H1 (cell line): ENCODE results near the gene TGM1. TPM values are rescaled to one million over a fixed set of nuclear protein-coding genes. Genes with fewer than 3 reads are reported as not detected.

Experiments used
- CTCF ChIA-PET: fragments of 300-600 bp; sonication (Branson Sonifier 250); formaldehyde crosslinking; loops from one replicate; lab custom pipeline; 2021; ENCODE audit not compliant: partially characterized antibody; lab: Charles Lee
- POLR2A ChIA-PET: fragments of 300-600 bp; sonication (Branson Sonifier 250); formaldehyde crosslinking; loops from one replicate; lab custom pipeline; 2021; ENCODE audit warnings: inconsistent platforms; ENCODE audit not compliant: partially characterized antibody; lab: Charles Lee
- DNase-seq, 2 experiments: peaks; one replicate each; pipeline versions ENCODE4 v3.0.0 to v3.0.0-alpha.2; 2010 to 2022; ENCODE audit warnings: low spot score in 2 of 2, low read depth in 1 of 2, mixed read lengths in 1 of 2
- FAIRE-seq: peaks from 2 replicates; lab custom pipeline; 2011; peaks lifted over from hg19 to GRCh38; lab: Jason Lieb, UNC
- H2AFZ ChIP-seq: 2 replicates; pipeline ENCODE4 v1.8.1; 2012; ENCODE audit warnings: low read length, inconsistent platforms
- H2AK5ac ChIP-seq: 2 replicates; pipeline ENCODE4 v1.6.1; 2013; ENCODE audit warnings: low read depth, low read length
- H2BK120ac ChIP-seq: replicated peaks from 2 replicates; pipeline ENCODE3; 2013; ENCODE audit warnings: low read depth, low read length, inconsistent platforms
- H2BK12ac ChIP-seq: 2 replicates; pipeline ENCODE4 v1.6.1; 2013; ENCODE audit warnings: low read depth, low read length
- H2BK15ac ChIP-seq: 2 replicates; pipeline ENCODE4 v1.6.1; 2013; ENCODE audit warnings: low read length
- H2BK20ac ChIP-seq: 2 replicates; pipeline ENCODE4 v1.6.1; 2013; ENCODE audit warnings: low read length
- H2BK5ac ChIP-seq: 2 replicates; pipeline ENCODE4 v1.6.1; 2013; ENCODE audit warnings: low read depth, low read length
- H3K14ac ChIP-seq: 2 replicates; pipeline ENCODE4 v1.6.1; 2013; ENCODE audit warnings: inconsistent platforms; ENCODE audit not compliant: insufficient read length
- H3K18ac ChIP-seq: 2 replicates; pipeline ENCODE4 v1.6.1; 2013; ENCODE audit warnings: low read length; ENCODE audit errors: extremely low read depth
- H3K23ac ChIP-seq: 2 replicates; pipeline ENCODE4 v1.6.1; 2013; ENCODE audit warnings: inconsistent platforms; ENCODE audit not compliant: insufficient read length
- H3K23me2 ChIP-seq: 2 replicates; pipeline ENCODE4 v1.6.1; 2013; ENCODE audit warnings: low read depth, low read length
- H3K27ac ChIP-seq: 2 replicates; pipeline ENCODE4 v1.6.1; 2011; ENCODE audit warnings: low read depth, low read length, inconsistent platforms
- H3K27me3 ChIP-seq, 4 experiments: replicated peaks in 1 of 4; 1 replicate in 1 of 4; 2 replicates in 3 of 4; pipeline versions ENCODE4 v1.6.1 to v1.8.1; 2011 to 2013; ENCODE audit warnings: low read length in 3 of 4, mild to moderate bottlenecking in 3 of 4, inconsistent platforms in 2 of 4, mixed read lengths in 2 of 4, moderate library complexity in 1 of 4; ENCODE audit not compliant: control insufficient read depth in 3 of 4, insufficient read depth in 3 of 4; ENCODE audit errors: extremely low read depth in 1 of 4
- H3K36me3 ChIP-seq, 4 experiments: 2 replicates each; pipeline versions ENCODE4 v1.6.1 to v1.8.1; 2011 to 2013; ENCODE audit warnings: mild to moderate bottlenecking in 4 of 4, low read length in 3 of 4, moderate library complexity in 2 of 4, control low read depth in 1 of 4, inconsistent platforms in 1 of 4; ENCODE audit not compliant: insufficient read depth in 4 of 4, control insufficient read depth in 2 of 4
- H3K4ac ChIP-seq: replicated peaks from 2 replicates; pipeline ENCODE3; 2013; ENCODE audit warnings: low read length, low read depth, mixed read lengths, inconsistent platforms; ENCODE audit not compliant: insufficient read length
- H3K4me1 ChIP-seq, 4 experiments: replicated peaks in 1 of 4; 1 replicate in 1 of 4; 2 replicates in 3 of 4; pipeline versions ENCODE4 v1.6.1 to v1.8.1; 2011 to 2013; ENCODE audit warnings: low read length in 3 of 4, inconsistent platforms in 2 of 4, mixed read lengths in 1 of 4; ENCODE audit not compliant: insufficient read depth in 4 of 4, control insufficient read depth in 3 of 4
- H3K4me2 ChIP-seq, 2 experiments: 2 replicates each; pipeline versions ENCODE4 v1.6.1 to v1.8.1; 2011 to 2013; ENCODE audit warnings: low read depth in 2 of 2, low read length in 2 of 2, control low read depth in 1 of 2, inconsistent platforms in 1 of 2, mild to moderate bottlenecking in 1 of 2; ENCODE audit not compliant: insufficient read depth in 1 of 2
- H3K4me3 ChIP-seq, 4 experiments: fragments of 200-600, 300-600 bp in 1 of 4; sonication (generic), shearing (Covaris generic), sonication (Bioruptor Twin) in 1 of 4; 2 replicates each; pipeline versions ENCODE4 v1.5.1 to v1.8.1; 2011 to 2016; ENCODE audit warnings: low read length in 4 of 4, low read depth in 3 of 4, control low read depth in 2 of 4, inconsistent platforms in 2 of 4, mild to moderate bottlenecking in 2 of 4, mixed read lengths in 1 of 4, moderate library complexity in 1 of 4; ENCODE audit not compliant: insufficient read depth in 2 of 4; ENCODE audit errors: extremely low read depth in 1 of 4
- H3K56ac ChIP-seq: replicated peaks from 2 replicates; pipeline ENCODE3; 2013; ENCODE audit warnings: low read depth, mild to moderate bottlenecking, mixed read lengths, low read length, inconsistent platforms; ENCODE audit not compliant: insufficient read length
- H3K79me1 ChIP-seq: 2 replicates; pipeline ENCODE4 v1.6.1; 2013; ENCODE audit warnings: low read depth, low read length, control low read depth
- H3K79me2 ChIP-seq, 2 experiments: 2 replicates each; pipeline versions ENCODE4 v1.6.1 to v1.8.1; 2012 to 2013; ENCODE audit warnings: low read length in 2 of 2, mild to moderate bottlenecking in 2 of 2, inconsistent platforms in 1 of 2; ENCODE audit not compliant: insufficient read depth in 2 of 2, control insufficient read depth in 1 of 2
- H3K9ac ChIP-seq, 4 experiments: replicated peaks in 1 of 4; 1 replicate in 1 of 4; 2 replicates in 3 of 4; pipeline versions ENCODE4 v1.6.1 to v1.8.1; 2011 to 2013; ENCODE audit warnings: low read depth in 3 of 4, low read length in 3 of 4, control low read depth in 2 of 4, mild to moderate bottlenecking in 2 of 4, moderate library complexity in 2 of 4, inconsistent platforms in 1 of 4; ENCODE audit errors: extremely low read depth in 1 of 4
- H3K9me3 ChIP-seq, 2 experiments: 2 replicates each; pipeline versions ENCODE4 v1.6.1 to v1.8.1; 2012 to 2013; ENCODE audit warnings: mild to moderate bottlenecking in 2 of 2, moderate library complexity in 2 of 2, control low read depth in 1 of 2, inconsistent platforms in 1 of 2, low read depth in 1 of 2, low read length in 1 of 2, mixed read lengths in 1 of 2; ENCODE audit not compliant: insufficient read depth in 2 of 2
- H4K20me1 ChIP-seq, 2 experiments: replicated peaks in 1 of 2; 2 replicates each; pipeline versions ENCODE3 to v1.8.1; 2011 to 2013; ENCODE audit warnings: inconsistent platforms in 2 of 2, low read length in 2 of 2, mild to moderate bottlenecking in 1 of 2; ENCODE audit not compliant: insufficient read depth in 2 of 2, control insufficient read depth in 1 of 2
- H4K5ac ChIP-seq: 2 replicates; pipeline ENCODE4 v1.6.1; 2013; ENCODE audit warnings: low read length, low read depth, mixed read lengths, inconsistent platforms; ENCODE audit not compliant: insufficient read length
- H4K8ac ChIP-seq: 2 replicates; pipeline ENCODE4 v1.8.0; 2013; ENCODE audit warnings: mild to moderate bottlenecking, moderate library complexity, low read length, inconsistent platforms; ENCODE audit not compliant: insufficient read depth; ENCODE audit errors: extremely low read depth
- H4K91ac ChIP-seq: replicated peaks from 2 replicates; pipeline ENCODE3; 2013; ENCODE audit warnings: low read length, mixed read lengths, inconsistent platforms; ENCODE audit not compliant: insufficient read length
- ASH2L ChIP-seq: fragments of 200-600, 300-600 bp; sonication (generic); IDR thresholded peaks from one replicate; pipeline ENCODE4 v1.7.1; 2017; ENCODE audit warnings: low read length
- BRCA1 ChIP-seq: IDR thresholded peaks from 2 replicates; pipeline ENCODE4 v1.6.1; 2012; ENCODE audit warnings: low read depth, low read length, improper control_type of control experiment
- E2F6 ChIP-seq: IDR thresholded peaks from 2 replicates; pipeline ENCODE4 v1.6.1; 2012; ENCODE audit warnings: inconsistent platforms
- PHF8 ChIP-seq: fragments of 200-600 bp; sonication (generic); conservative IDR thresholded peaks from 2 replicates; pipeline ENCODE4 v1.7.1; 2012; ENCODE audit warnings: low read depth, mild to moderate bottlenecking, inconsistent platforms, low read length, moderate library complexity
- RFX5 ChIP-seq: IDR thresholded peaks from 2 replicates; pipeline ENCODE4 v1.6.1; 2011; ENCODE audit warnings: low read depth, low read length, improper control_type of control experiment, borderline replicate concordance
- SIN3A ChIP-seq, 2 experiments: IDR thresholded peaks in 1 of 2; conservative IDR thresholded peaks in 1 of 2; 2 replicates each; pipeline ENCODE4 v1.6.1; 2011 to 2012; ENCODE audit warnings: low read length in 2 of 2, improper control_type of control experiment in 1 of 2, low read depth in 1 of 2, mild to moderate bottlenecking in 1 of 2
- SIRT6 ChIP-seq: IDR thresholded peaks from one replicate; pipeline ENCODE4 v1.7.1; 2012; ENCODE audit warnings: low read length, inconsistent platforms
- TAF7 ChIP-seq: optimal IDR thresholded peaks from 2 replicates; pipeline ENCODE3; 2011; ENCODE audit warnings: low read depth, mild to moderate bottlenecking, inconsistent platforms, low read length, moderate library complexity, borderline replicate concordance
- WGBS, 2 experiments: shearing (Covaris generic) in 1 of 2; methylation state at CpG; one replicate each; pipeline versions ENCODE4 v1.1.6 to v1.1.7; 2013 to 2015; ENCODE audit warnings: low lambda C conversion rate in 2 of 2, mixed read lengths in 2 of 2, inconsistent platforms in 1 of 2, low coverage in 1 of 2, missing lambda C conversion rate in 1 of 2; ENCODE audit not compliant: insufficient replicate concordance in 2 of 2, insufficient coverage in 1 of 2, insufficient read length in 1 of 2; ENCODE audit errors: extremely low coverage in 1 of 2, missing lambda C conversion rate in 1 of 2; 5-methylcytosine and 5-hydroxymethylcytosine counted together
- polyA plus RNA-seq, 7 experiments: library from polyadenylated mRNA; depleted of rRNA in 3 of 7; stranded (reverse) in 5 of 7; unstranded in 2 of 7; fragments of >200 nt in 5 of 7; fragments of 200-250 nt in 2 of 7; gene quantifications; 1 replicate in 5 of 7; 2 replicates in 1 of 7; 4 replicates in 1 of 7; pipeline versions ENCODE4 v1.2.1 to v1.2.3, GENCODE V29; 2011 to 2013; ENCODE audit warnings: missing spikeins in 2 of 7, mixed read lengths in 2 of 7
- total RNA-seq: library from RNA; stranded (reverse); fragmentation: NEBNext Ultra II Directional; extraction: Animal tissue kit (Norgen Biotek cat#: 25700); gene quantifications from 2 replicates; pipeline ENCODE4 v1.2.1, GENCODE V29; 2021
- TF ChIP-seq, protein P1 (sequence below): IDR thresholded peaks from 2 replicates; pipeline ENCODE4 v1.6.1; 2011; ENCODE audit warnings: low read length, improper control_type of control experiment
- TF ChIP-seq, protein P2 (sequence below): IDR thresholded peaks from 2 replicates; pipeline ENCODE4 v1.6.1; 2011; ENCODE audit warnings: low read depth, mild to moderate bottlenecking, low read length; ENCODE audit not compliant: insufficient read depth

The TGM1 gene
- total and polyA plus RNA-seq, 2 of the 8 experiments (the other 6 are each of a cell fraction or from before 2014, with no cell fraction given) = 1.8 to 2.2 TPM

GRCh38 chr14:24256960-24257359 is 6.0 kb downstream of the TGM1 start:
- H2BK20ac ChIP-seq = no peak overlapping the region
- no peak overlapping the region for H3K4me3 ChIP-seq
- no peak overlapping the region for H4K5ac ChIP-seq
- H2BK12ac ChIP-seq = no peak overlapping the region
- 86% methylated on average over 4 of the region's 4 CpGs; no CpG with 5 or more reads in 1 of the 2 experiments for WGBS, 2 experiments
- H4K8ac ChIP-seq = no peak overlapping the region
- H3K79me2 ChIP-seq = no peaks in the 10 kb centered on the region
- no peak overlapping the region for H3K23ac ChIP-seq
- no peak overlapping the region for H2AFZ ChIP-seq
- H2BK120ac ChIP-seq = no peak overlapping the region
- FAIRE-seq (no peak), DNase-seq (no peak)
- no peak overlapping the region for H3K4ac ChIP-seq
- no peak overlapping the region for H4K91ac ChIP-seq
- H2AK5ac ChIP-seq = no peak overlapping the region
- H3K79me1 ChIP-seq = no peaks in the 10 kb centered on the region
- H2BK15ac ChIP-seq = no peak overlapping the region
- no peak overlapping the region for H3K27ac ChIP-seq
- no peaks in the 10 kb centered on the region for H3K36me3 ChIP-seq
- no peak overlapping the region for H2BK5ac ChIP-seq
- ChIA-PET POLR2A (interaction anchor here (1.2 to 2.7 kb wide), 6 partner anchors 11 to 162 kb away, joined by 3 to 10 read pairs (median 4); partner anchors contain the start of genes PCK2 and RABGGTA), CTCF (interaction anchor here (0.7 to 2.5 kb wide), 5 partner anchors 14 to 49 kb away, joined by 3 to 8 read pairs (median 3); partner anchors contain the start of genes RABGGTA and TINF2)
- H3K18ac ChIP-seq = no peak overlapping the region
- H3K4me1 ChIP-seq = no peaks in the 10 kb centered on the region; a peak in 1 of 7 replicates
- no peak overlapping the region for H3K14ac ChIP-seq
- peaks cover 0 to 2% of the 10 kb centered on the region in 2 experiments for H4K20me1 ChIP-seq
- no peaks in the 10 kb centered on the region for H3K9me3 ChIP-seq
- H3K56ac ChIP-seq = no peak overlapping the region
- H3K23me2 ChIP-seq = no peaks in the 10 kb centered on the region
- H3K4me2 ChIP-seq = no peak overlapping the region
- H3K9ac ChIP-seq = no peak overlapping the region
- H3K27me3 ChIP-seq = no peaks in the 10 kb centered on the region; a peak in 1 of 7 replicates
- TF ChIP-seq, protein P1, sequence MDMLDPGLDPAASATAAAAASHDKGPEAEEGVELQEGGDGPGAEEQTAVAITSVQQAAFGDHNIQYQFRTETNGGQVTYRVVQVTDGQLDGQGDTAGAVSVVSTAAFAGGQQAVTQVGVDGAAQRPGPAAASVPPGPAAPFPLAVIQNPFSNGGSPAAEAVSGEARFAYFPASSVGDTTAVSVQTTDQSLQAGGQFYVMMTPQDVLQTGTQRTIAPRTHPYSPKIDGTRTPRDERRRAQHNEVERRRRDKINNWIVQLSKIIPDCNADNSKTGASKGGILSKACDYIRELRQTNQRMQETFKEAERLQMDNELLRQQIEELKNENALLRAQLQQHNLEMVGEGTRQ = no peak
- TF ChIP-seq, protein P2, sequence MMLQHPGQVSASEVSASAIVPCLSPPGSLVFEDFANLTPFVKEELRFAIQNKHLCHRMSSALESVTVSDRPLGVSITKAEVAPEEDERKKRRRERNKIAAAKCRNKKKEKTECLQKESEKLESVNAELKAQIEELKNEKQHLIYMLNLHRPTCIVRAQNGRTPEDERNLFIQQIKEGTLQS = no peak
- TF ChIP-seq E2F6 = no peak
- TF ChIP-seq PHF8 = no peak
- no peak for TF ChIP-seq ASH2L
- no peak for TF ChIP-seq RFX5
- no peak for TF ChIP-seq SIN3A (conservative IDR thresholded peaks at IDR 0.05 in 1 of 2, IDR thresholded peaks at IDR 0.05 in 1 of 2; ENCODE audit: low read depth in 1 of 2, low read length in 2 of 2)
- no peak for TF ChIP-seq SIRT6
- TF ChIP-seq TAF7 = no peak
- no peak for TF ChIP-seq BRCA1
